BE2C (cell line): Measurements from ENCODE around the gene RAB2B.
A peak's percentile ranks its signal among the peaks of the same experiment; 100 is the strongest.

Experiments used
- DNase-seq: peaks from one replicate; pipeline ENCODE4 v3.0.0-alpha.2; 2020
- H3K27me3 ChIP-seq: fragments of 250-450 bp; sonication (Bioruptor Pico); 2 replicates; pipeline ENCODE4 v1.5.1; 2020; ENCODE audit warnings: mild to moderate bottlenecking
- H3K36me3 ChIP-seq: fragments of 250-450 bp; sonication (Bioruptor Pico); 2 replicates; pipeline ENCODE4 v1.5.1; 2020; ENCODE audit warnings: mild to moderate bottlenecking
- H3K4me1 ChIP-seq: fragments of 250-450 bp; sonication (Bioruptor Pico); 2 replicates; pipeline ENCODE4 v1.5.1; 2020
- H3K4me3 ChIP-seq: 2 replicates; pipeline ENCODE4 v1.5.1; 2011; ENCODE audit warnings: low read depth, low read length
- H3K9me3 ChIP-seq: fragments of 250-450 bp; sonication (Bioruptor Pico); 2 replicates; pipeline ENCODE4 v1.5.1; 2020
- CTCF ChIP-seq: IDR thresholded peaks from 2 replicates; pipeline ENCODE4 v1.5.1; 2012; ENCODE audit warnings: mild to moderate bottlenecking, low read depth, low read length

Gene RAB2B

GRCh38 chr14:21475767-21476522, 814 bp downstream of the RAB2B start:
- no peaks in the 10 kb centered on the region for H3K27me3 ChIP-seq
- H3K4me3 ChIP-seq, result peak overlapping the region; percentile 95
- DNase-seq, result no peak
- TF ChIP-seq CTCF, result no peak
- H3K9me3 ChIP-seq, result no peaks in the 10 kb centered on the region
- no peaks in the 10 kb centered on the region; the same call in 1 of the 2 replicates for H3K36me3 ChIP-seq
- H3K4me1 ChIP-seq, result no peaks in the 10 kb centered on the region

DNA sequence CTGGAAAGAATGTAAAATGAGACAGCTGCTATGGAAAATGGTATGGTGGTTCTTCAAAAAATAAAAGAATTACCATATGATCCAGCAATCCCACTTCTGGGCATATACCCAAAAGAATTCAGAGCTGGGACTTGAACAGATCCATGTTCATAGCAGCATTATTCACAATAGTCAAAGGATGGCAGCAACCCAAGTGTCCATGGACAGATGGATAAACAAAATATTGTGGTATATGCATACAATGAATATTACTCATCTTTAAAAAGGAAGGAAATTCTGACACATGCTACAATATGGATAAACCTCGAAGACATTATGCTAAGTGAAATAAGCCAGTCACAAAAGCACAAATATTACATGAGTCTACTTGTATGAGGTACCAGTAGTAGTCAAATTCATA, 9.1 kb downstream of the RAB2B start:
- DNase-seq, result no peak
- Histone ChIP-seq H3K27me3 (no peaks in the 10 kb centered on the region), H3K36me3 (peaks cover 16% of the 10 kb centered on the region), H3K9me3 (no peaks in the 10 kb centered on the region), H3K4me1 (no peaks in the 10 kb centered on the region), H3K4me3 (no peak overlapping the region)
- TF ChIP-seq CTCF, result no peak

- no peaks in the 10 kb centered on the region for H3K9me3 ChIP-seq
- H3K36me3 ChIP-seq, result no peaks in the 10 kb centered on the region; the same call in 1 of the 2 replicates
- H3K27me3 ChIP-seq, result no peaks in the 10 kb centered on the region
- H3K4me1 ChIP-seq, result no peaks in the 10 kb centered on the region
- peak within 1 kb of the TSS; percentile 98 for H3K4me3 ChIP-seq
- peak; percentile 100 for DNase-seq
- TF ChIP-seq CTCF, result peak; percentile 78
Observed at GRCh38 chr14:21455912-21456667, 20.7 kb downstream of the RAB2B start, which contains the start of gene CHD8. TSS of gene CHD8 (minus strand) at chr14:21456123. CDS start at chr14:21431643, 24,480 bp downstream.

- peak overlapping the region; percentile 98 for H3K4me3 ChIP-seq
- no peaks in the 10 kb centered on the region for H3K9me3 ChIP-seq
- no peak for TF ChIP-seq CTCF
- H3K36me3 ChIP-seq, result no peaks in the 10 kb centered on the region
- H3K4me1 ChIP-seq, result no peaks in the 10 kb centered on the region
- H3K27me3 ChIP-seq, result no peaks in the 10 kb centered on the region
- DNase-seq, result no peak
Observed at GRCh38 chr14:21455592-21455911, 21.2 kb downstream of the RAB2B start.

GRCh38 chr14:21454843-21455544, 21.8 kb downstream of the RAB2B start:
- Histone ChIP-seq H3K4me1 (no peaks in the 10 kb centered on the region), H3K27me3 (no peaks in the 10 kb centered on the region), H3K9me3 (no peaks in the 10 kb centered on the region), H3K36me3 (no peaks in the 10 kb centered on the region), H3K4me3 (peak overlapping the region; percentile 98)
- DNase-seq, result no peak
- no peak for TF ChIP-seq CTCF
